SH-SY5Y (cell line): ENCODE measurements around the gene SLC45A1.

Experiments
- GATA2 ChIP-seq: IDR thresholded peaks from 2 replicates; pipeline ENCODE4 v1.6.1; 2011; ENCODE audit warnings: mild to moderate bottlenecking, low read depth, low read length
- GATA3 ChIP-seq: IDR thresholded peaks from 2 replicates; pipeline ENCODE4 v1.6.1; 2011; ENCODE audit warnings: low read depth, mild to moderate bottlenecking, low read length, moderate library complexity

Gene SLC45A1

DNA sequence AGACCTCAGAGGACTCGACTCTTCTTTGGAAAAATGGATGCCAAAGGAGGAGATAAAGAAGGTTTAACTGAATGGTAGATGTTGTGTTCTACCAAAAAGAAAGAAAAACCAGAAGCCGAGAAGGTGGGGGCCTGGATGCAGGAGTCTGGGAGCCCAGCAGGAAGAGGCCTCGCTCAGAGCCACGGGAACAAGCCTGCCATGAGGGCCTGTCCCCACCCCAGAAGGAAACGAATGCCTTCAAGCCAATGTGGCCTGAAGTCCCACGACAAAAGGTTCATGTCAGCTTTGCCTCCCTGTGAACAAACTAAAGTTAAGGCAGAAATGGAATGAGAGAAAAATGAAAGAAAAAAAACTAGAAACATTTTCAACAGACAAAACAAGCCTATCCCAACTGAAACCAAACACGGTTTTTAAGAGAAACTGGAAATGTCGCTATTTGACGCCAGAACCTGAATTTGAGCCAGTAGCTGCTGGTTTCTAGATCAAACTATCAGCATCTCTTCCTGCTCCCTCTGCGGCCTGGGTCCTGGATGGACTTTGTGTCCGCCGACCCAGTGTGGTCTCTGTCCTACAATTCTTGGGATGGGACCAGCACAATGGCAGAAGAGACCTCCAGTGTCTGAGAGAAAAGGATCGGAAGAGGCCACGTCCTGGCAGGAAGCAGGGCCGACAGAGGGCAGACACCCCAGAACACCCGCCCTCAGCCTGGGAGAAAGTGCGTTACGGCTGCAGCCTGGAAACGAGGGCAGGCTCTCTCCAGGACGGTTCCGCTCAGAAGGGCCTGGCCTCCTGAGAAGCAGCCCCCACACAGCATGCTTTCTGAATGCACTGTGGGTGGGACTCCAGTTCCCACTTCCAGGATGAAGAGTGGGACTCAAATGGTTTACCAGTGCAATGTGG is 35.2 kb downstream of the SLC45A1 start:
- TF ChIP-seq GATA2 (no peak), GATA3 (no peak)

DNA sequence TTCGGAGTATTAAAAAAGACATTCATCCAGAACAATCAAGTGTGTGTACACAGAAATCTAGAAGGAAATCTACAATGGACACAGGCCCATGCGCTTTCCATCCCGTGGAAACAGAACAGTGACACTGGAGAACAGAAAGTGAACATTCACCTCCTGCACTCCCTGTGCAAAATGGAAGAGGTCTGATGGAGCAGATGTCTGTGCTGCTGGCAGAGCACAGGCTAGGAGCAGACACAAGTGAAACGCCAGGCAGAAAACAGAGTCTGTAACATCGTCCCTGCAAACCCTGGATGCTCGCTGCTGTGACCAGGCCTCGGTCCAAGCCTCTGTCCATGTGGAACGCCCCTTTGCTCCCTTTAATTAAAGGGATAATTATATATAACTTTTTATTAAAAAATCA is 36.1 kb downstream of the SLC45A1 start:
- TF ChIP-seq GATA3: no peak

DNA sequence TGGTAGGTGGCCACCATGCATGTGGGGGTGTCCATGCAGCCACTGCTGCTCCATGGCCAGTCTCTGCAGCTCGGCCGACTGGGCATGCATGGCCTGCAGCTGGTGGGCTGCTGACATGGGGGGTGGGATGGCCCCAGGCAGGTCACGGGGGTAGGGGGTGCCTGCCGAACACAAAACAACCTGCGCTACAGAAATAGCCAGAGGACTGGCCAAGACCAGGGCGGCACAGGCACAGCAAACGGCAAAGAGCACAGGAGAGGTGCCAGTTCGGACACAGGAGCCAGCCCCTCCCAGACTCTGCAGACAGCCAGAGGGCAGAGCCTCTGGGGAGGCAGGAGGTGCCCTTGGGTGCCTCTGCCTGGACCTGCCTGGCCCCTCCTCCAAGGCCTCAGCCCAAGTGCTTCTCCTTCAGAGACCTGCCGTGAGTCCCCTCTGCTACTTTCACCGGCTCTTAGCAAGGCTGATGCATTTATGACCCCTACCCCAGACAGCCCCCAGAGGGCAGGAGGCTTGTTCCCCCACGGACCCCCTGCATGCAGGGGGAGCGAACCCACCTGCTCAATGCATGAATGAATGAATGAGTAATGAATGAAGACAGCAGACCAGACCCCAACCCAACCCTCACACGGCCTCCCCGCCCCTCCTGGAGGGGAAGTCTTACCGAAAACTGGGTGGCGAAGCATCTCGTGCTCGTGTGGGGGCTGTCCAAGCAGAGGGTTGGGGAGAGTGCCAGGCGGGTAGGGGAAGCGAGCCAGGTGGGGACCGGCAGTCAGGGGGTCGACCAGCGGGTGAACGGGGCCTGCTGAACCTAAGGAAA is 37.7 kb downstream of the SLC45A1 start:
- no peak for TF ChIP-seq GATA2

DNA sequence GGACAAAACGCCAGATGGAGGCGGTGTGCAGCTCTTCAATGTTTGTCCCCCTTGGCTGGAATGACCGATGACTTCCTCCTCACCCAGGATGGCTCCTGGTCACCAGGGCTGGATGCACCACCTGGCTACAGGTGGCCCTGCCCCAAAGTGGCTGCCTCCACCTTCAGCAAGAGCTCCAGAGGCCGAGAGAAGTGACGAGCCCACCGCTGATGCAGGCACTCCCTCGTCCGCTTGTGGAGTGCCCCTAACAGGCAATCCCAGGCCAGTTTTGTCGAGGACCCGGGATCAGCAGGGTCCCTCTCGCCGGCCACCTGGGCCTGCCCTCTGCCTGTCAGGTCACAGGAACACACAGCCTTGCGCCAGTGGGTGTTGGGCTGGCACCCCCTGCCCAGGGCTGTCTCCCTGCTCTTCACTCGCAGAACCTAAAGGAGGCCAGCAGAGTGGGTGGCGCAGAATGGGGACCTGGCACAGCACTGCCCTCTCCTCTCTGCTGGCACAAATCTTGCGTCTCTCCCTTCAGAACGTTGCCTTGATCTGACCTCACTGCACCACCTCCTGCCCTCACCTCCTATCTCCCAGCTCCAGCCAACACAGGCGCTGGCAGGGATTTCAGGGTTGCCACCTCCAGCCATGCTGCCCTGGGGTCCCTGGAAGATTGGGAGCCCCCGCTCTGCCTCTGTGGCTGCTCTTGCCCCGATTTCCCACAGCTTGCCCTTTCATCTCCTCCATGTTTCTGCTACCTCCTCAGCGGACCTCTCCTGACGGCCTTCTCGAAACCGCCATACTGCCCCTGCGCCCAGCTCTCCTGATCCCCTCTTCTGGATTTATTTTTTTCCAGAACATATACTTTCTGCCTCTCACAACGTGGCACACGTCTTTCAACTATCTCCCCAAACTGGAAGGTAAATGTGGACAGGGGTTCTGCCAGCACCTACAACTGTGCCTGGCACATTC is 38.6 kb downstream of the SLC45A1 start:
- no peak for TF ChIP-seq GATA3
- TF ChIP-seq GATA2: no peak

DNA sequence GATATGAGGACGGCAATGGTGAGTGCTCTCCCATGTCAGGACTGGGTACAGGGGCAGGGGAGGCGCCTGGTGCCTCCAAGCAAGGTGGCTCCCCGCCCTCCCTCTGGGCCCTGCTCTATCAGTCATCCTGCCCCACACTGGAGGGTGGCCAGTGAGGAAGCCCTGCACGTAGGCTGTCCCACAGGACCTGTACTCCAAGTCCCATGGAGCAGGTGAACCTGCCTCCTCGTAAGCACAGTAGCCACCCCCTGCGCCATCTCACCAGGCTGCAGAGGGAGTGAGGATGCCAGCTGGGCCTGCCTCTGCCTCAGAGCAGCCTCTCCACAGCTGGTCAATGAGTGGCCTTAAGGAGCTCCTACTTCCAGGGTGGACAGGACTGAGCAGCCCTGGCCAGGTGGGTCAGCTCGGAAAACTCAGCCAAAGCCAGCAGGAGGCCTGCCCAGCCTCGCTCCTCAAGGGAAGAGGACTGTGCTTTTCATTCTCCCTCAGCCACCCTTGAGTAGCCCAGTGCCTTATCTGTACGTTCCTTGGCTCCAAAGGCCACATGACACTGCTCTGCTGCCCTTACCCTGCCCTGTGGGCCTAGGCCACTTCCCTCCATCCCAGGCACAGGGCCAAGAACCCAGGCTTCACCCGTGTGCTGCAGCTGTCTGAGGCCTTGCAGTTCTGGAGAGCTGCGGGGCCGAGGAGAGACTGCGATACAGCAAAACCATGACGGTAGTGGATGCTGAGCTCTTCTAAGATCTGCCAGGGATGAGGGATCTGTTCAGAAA is 39.6 kb downstream of the SLC45A1 start:
- TF ChIP-seq GATA3 (no peak), GATA2 (no peak)

DNA sequence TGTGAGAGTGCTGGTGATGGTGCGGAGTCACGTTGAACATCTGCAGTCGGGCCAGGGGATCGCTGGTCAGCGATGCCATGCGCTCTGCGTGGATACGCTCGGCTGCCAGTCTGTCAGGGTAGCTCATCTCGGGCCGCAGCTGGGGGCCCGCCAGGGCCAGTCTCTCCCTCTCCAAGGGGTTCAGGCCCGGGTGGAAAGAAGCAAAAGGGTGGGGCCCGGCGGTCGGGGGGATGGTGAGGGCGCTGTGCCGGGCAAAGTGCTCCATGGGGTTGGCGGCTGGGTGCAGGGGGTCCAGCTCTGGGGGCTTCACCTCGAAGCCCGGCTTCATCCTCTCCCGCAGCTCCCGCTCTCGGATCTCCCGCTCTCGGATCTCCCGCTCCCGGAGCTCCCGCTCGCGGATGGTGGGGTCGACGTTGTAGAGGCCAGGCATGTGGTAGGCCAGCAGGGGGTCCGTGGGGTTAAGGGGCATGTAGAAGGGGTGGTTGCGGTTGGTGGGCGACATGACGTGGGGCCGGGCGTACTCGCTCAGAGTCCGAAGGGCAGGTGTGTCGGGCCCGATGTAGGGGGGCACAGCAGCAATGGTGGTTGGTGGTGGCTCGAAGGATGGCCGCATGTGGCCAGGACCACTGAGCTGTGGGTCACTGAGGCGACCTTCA is 40.5 kb downstream of the SLC45A1 start:
- TF ChIP-seq GATA3 (no peak), GATA2 (no peak)

DNA sequence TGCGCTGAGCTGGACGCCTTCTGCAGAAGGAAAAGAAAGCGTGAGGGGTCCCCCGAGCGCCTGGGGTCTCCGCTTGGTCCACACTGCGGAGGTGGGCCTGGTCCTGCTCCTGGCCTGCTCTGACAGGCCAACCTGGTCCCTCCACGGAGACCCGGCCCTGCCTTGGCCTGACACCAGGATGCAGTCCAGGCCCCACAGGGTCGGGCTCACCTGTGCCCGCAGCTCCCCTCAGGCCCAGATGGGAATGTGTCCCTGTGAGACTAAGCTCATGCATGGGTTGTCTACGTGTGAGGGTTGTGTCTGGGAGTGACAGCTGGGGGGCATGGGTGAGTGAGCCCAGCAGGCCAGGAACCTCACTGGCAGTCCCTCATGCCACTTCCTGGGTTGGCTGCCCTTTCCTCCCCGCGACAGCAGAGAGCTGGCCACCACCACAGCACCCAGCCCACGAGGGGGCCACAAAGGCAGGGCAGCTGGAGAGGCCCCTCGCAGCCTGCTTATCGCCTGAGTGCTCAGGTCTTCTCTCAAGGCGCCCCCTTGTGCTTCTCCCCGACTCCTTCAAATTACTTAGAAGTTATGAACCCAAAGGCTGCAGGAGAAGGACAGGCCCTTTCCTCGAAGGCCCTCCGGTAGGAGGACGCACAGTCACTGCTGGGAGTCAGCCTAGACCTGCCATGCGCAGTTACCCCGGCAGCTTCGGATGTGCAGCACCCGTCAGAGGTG is 41.1 kb downstream of the SLC45A1 start:
- no peak for TF ChIP-seq GATA2
- no peak for TF ChIP-seq GATA3

DNA sequence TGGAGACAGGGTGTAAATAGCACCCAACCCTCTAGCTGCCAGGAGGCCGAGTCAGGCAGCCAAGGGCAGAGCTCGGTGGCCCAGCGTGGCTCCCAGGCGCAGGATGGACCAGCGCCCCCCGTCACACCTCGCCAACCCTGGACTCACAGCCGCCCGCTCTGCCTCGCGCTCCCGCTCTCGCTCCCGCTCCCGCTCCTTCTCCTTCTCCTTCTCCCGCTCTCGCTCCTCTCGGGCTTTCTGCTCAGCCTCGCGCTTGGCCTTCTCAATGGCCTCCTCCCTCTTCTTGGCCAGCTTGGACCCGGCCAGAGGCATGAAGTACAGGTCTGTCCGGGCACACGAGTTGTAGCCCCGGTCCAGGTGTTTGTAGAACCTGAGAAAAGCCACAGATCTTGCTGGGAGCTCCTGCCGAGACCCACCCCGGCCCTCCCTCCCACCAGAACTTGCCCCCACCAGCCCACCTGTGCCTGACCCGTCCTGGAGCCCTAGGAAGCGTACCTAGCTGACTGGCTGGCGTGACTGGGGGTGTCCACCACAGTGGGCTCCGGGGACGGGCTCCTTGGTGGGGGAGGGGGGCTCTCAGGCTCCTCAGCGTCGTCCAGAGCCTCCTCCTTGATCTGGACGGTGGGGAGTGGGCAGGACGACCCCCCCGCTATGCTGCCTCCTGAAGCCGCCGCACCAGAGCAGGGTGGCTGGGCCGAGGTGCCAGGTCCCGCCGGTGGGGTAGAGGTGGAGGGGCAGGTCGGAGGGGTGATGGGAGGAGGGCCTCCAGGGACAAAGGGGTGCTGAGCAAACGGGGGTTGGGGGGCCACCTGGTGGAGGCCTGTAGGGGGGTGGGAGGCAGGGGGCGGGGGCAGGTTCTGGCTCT is 41.9 kb downstream of the SLC45A1 start:
- TF ChIP-seq GATA3: no peak
- TF ChIP-seq GATA2: no peak

DNA sequence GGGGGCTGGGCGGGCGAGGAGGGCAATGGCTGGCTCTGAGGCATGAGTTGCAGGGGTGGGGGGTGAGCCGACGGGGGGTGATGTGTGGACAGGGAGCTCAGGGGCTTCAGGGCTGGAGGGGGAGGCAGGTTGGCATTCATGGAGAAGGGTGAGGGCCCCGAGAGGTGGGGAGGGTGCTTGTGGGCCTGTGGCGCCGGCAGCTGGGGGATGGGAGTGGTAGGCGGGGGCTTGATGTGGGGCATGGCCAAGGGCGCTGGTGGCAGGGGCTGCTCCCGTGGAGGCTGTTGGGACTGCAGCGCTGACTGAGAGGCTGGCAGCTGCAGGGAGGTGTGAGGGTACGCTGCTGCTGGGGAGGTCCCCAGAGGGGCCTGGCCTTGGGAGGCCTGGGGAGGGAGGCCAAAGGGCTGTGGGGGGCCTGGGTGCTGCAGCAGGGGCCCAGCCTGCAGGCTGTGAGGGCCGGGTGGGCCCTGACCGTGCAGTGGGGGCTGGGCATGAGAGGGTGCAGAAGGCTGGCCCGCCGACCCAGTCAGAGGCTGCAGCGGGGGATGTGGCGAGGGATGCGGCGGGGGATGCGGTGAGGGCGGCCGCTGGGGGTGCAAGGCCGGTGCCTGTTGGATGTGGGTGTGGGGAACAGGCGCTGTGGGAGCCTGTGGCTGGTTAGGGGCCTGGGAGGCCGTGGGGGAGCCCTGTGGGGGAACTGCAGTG is 42.7 kb downstream of the SLC45A1 start:
- TF ChIP-seq GATA3 (no peak), GATA2 (no peak)

DNA sequence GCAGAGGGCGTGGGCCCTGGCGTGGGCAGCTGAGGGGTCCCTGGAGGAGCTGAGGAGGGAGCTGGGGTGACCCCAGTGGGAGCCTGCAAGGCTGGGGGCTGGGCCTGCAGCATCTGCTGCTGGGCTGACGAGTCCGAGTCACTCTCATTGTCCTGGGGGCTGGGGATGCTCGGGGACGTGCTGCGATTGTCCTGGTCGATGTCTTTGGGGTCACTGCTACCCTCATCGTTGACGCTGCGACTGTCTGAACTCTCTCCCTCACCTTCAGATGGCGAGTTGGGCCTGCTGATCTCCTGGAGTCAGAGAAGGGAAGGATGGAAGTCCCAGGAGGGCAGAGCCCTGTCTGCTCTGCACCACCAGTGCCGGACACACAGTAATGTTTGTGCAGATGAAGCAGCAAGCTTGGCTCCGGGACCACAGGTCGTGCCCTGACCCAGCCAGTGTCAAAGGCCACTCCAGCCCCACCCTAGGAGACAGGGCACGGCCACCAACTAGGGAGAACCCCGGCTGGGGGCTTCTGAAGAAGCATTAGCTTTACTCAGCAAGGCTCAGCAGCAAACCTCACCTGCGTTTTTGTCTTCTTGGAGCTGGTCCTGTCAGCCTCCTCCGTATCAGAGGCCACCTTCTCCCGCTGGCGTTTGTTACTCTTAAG is 43.4 kb downstream of the SLC45A1 start:
- no peak for TF ChIP-seq GATA3
- TF ChIP-seq GATA2: no peak
